HUDEP-2 (cell line): ENCODE data around the gene FANCC.
"Not testable (repeated sequence)": the region's sequence is repeated elsewhere in the genome, so short reads cannot be mapped to it uniquely, and the experiment has no call there.

ENCODE experiments used
- DNase-seq, 76 experiments: peaks; one replicate each; lab custom pipeline; 2025; ENCODE audit not compliant: unreplicated experiment in 76 of 76; lab: John Stamatoyannopoulos, UW

Gene FANCC

DNA sequence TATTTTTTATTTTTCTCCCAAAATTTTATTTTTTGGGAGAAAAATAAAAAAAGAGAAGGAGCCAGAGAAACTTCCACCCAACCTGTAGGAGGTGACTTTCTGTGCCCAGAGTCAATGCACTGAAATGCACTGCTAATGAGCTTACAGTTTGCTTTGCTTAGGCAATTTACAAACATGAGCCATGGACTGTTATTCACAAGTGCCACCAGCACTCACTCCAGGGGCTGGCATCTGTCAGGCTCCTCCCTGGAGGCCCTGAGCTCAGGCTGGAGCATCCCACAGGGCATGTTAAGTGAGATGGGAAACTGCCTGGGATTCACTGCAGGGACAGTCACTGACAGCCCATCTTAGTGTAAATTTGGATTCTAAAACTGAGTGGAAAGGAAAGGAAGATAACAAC, 74.9 kb downstream of the FANCC start:
- DNase-seq = no peak

- DNase-seq = no peak
These were observed 78.4 kb downstream of the FANCC start for GRCh38 chr9:95239071-95239470.

DNA sequence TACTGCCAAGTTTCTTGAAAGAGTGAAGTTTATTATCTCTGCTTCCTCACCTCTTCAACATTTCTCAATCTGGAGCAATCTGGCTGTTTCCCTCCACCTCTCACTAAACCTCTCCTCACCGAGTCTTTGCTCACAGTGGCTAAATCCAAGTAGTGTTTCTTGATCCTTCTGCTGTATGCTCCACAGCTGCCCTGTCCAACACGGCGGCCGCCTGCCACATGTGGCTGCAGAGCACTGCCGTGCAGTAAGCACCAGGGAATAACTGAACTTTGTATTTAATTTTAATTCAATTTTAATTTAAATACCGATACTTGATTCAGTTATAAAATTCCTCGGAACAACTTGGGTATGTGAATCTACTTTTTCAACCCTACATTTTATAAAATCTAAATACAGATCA, 80.2 kb downstream of the FANCC start:
- no peak for DNase-seq

DNA sequence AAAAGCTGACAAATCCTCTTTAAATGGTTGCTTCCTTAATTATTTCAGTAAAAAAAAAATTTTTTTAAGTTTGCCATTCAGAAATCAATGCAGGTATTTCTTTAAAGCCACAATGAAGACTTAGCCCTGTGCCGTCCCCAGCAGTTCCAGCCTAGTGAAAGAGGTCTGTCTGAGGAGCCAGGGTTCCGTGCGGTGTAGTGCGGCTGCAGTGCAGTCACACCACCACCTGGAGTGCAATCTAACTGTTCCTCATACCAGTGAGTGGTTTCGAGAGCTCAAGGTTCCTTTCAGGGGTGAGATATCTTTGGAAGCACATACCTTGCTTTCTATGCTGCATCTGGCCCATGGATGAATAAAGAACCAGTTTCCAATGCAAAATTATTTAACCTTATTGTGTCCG, 87.5 kb downstream of the FANCC start:
- no peak for DNase-seq

DNA sequence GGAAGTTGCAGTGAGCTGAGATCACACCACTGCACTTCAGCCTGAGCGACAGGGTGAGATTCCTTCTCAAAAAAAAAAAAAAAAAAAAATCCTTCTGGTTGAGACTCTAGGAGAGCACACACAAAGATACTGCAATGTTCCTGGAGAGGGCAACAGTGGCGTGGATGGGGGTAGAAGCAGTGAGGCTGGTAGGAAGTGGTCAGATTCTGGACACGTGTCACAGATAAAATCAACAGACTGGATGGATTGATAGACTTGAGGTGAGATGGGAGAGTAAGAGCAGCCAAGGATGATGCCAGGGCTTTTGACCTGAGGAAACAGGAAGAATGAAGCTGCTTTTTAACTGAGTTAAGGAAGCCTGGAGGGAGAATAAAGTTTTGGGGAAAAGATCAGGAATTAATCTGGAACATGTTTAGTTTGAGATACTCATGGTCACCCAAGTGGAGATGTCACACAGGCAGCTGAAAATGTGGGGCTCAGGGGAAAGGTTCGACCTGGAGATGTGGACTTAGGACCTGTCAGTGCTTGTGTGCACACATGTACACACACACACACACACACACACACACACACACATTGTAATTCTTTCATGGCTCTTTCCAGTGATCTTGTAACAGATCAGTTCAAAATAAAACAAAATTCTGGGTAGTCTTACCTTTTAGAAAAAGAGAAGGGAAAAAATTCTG, 88.1 kb downstream of the FANCC start:
- peak in 1 of 76 experiments; percentile 2 for DNase-seq

GRCh38 chr9:95226921-95227320, 90.6 kb downstream of the FANCC start:
- DNase-seq = no peak

- no peak for DNase-seq
These were observed 91.8 kb downstream of the FANCC start for GRCh38 chr9:95225726-95226106.

GRCh38 chr9:95225076-95225725, 92.3 kb downstream of the FANCC start:
- DNase-seq = no peak

DNA sequence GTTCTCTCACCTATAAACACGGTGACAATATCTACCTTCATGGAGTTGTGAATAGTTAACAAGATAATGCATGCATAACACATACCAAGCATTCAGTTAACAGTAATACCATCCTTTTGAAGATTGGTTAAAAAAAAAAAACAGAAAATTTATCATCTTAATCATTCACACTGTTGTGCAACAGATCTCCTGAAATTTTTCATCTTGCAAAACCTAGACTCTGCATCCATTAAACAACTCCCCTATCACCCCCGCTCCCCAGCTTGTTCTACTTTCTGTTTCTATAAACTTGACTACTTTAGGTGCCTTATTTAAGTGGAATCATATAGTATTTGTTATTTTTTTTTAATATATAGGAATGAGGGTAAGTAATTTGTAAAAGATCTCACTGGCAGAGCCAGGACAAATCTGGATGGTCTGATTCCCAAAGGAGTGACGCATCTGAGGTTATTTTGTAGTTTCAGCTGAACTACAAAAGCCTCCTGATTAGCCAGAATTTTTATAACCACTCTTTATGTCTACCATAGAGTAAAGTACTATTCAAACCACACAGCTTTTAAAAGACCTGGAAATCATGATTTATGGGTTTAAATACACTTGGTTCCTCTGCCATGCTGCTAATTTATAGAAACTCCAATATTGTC, 93.0 kb downstream of the FANCC start:
- DNase-seq = no peak

DNA sequence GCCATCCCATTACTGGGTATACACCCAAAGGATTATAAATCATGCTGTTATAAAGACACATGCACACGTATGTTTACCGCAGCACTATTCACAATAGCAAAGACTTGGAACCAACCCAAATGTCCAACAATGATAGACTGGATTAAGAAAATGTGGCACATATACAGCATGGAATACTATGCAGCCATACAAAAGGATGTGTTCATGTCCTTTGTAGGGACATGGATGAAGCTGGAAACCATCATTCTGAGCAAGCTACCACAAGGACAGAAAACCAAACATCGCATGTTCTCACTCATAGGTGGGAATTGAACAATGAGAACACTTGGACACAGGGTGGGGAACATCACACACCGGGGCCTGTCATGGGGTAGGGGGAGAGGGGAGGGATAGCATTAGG, 97.2 kb downstream of the FANCC start:
- DNase-seq = not testable (repeated sequence)

- no peak for DNase-seq
These were observed 98.7 kb downstream of the FANCC start for GRCh38 chr9:95218773-95219172.

DNA sequence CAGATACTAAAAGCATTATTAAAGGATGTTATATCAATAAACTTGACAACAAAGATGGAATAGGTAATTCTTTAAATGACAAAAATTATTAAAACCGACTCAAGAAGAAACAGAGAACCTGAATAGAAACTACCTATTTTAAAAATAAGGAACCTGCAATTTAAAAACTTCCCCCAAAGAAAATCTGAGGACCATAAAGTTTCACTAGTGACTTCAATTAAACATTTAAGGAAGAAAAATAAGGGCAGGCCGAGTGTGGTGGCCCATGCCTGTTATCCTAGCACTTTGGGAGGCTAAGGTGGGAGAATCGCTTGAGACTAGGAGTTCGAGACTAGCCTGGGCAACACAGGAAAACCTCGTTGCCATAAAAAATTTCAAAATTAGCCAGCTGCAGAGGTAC, 99.6 kb downstream of the FANCC start:
- no peak for DNase-seq

- no peak for DNase-seq
These were observed 102.1 kb downstream of the FANCC start for GRCh38 chr9:95215336-95215898.

- no peak for DNase-seq
These were observed 104.4 kb downstream of the FANCC start for GRCh38 chr9:95213117-95213516.

DNA sequence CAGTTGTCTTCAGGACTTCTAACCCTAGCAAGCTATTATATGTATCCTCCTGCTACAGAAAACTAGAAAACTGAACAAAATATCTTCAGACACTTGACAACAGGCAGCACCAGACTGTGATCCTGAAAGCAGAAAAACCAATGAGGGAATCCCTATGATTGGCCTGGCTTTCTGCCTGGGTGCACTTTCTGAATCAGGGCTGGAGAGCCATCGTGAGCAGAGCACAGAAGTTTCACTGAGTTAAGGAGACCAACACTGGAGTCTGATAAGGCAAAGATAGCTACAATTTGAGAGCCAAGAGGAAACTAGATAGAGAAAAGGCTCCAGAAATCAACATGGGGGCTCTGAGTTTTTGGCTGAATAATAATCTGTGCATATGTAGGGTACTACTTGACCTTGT, 106.5 kb downstream of the FANCC start:
- peak in 28 of 76 experiments; percentile 1 to 58 (median 18) for DNase-seq

- DNase-seq = no peak
These were observed 110.1 kb downstream of the FANCC start for GRCh38 chr9:95207403-95207802.

DNA sequence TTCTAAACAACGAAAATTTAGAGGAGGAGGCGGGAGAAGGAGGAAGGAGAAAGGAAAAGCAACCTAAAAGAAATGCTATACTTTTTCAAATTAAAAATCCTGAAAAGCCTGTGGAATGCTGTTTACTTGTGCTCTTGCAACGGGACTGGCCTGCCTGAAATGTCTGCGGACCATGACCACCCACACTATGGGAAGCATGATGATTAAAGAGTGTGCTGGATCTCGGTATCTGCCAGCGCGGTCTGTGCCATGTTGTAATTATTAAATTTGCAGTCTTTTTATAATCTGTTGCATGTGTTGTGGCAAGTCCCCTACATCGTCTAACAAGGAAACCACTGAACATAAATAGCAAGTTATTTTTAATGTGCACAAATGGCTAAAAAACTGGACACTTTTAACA, 111.4 kb downstream of the FANCC start:
- DNase-seq = no peak

DNA sequence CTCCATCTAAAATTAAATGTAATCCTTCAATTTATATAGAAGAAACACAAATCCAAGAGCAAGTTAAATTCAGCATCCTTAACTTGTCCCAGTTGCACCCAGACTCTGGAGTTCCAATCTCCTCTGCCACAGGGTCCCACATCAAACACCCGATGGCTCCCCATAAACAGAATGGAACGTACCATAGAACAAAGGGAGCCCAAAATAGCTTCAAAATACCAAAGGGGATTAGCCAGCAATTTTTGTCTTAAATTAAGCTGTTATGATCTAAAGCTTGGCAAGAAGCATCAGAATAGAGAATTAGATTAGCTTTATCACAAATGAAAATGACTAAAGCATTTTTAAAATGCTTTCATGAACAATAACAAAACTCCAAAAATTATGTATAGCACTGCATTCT, 112.8 kb downstream of the FANCC start:
- no peak for DNase-seq

GRCh38 chr9:95204310-95204709, 113.2 kb downstream of the FANCC start:
- DNase-seq = no peak

DNA sequence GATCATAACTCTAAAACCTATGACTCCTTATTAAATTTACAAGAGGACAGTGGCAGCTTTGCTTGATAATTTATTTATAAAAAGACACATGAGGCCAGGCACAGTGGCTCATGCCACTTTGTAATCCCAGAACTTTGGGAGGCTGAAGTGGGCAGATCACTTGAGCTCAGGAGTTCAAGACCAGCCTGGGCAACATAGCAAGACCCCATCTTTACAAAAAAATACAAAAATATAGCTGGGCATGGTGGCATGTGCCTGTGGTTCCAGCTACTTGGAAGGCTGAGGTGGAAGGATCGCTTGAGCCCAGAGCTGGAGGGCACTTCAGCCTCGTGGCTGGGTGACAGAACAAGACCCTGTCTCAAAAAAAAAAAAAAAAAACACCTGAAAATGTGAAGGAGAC, 114.5 kb downstream of the FANCC start:
- DNase-seq = not testable (repeated sequence)

- no peak for DNase-seq
These were observed 115.3 kb downstream of the FANCC start for GRCh38 chr9:95202076-95202681.
